Gastrocnemius medialis (tissue), 4 donors: Measurements from ENCODE around the gene TMPRSS13. TPM values are rescaled to one million over a fixed set of nuclear protein-coding genes. Genes with fewer than 3 reads are reported as not detected.

Experiments
- ATAC-seq, 2 donors: fragments of 150-250 bp; one replicate each; pipeline ENCODE4 v1.9.1; 2016
- DNase-seq, 2 donors: peaks; one replicate each; pipeline ENCODE4 v3.0.0-alpha.2; 2019
- H3K27ac ChIP-seq, 4 donors: fragments of 200-600 bp; sonication (generic); 1 replicate in 1 of 4; 2 replicates in 3 of 4; pipeline ENCODE4 v1.5.1; 2016 to 2018; ENCODE audit warnings: mild to moderate bottlenecking in 2 of 4, moderate library complexity in 1 of 4
- H3K27me3 ChIP-seq, 3 donors: fragments of 200-600 bp; sonication (generic) in 2 of 3; 1 replicate in 1 of 3; 2 replicates in 2 of 3; pipeline versions ENCODE4 v1.5.1 to v1.6.0; 2016 to 2019; ENCODE audit warnings: mild to moderate bottlenecking in 1 of 3, moderate library complexity in 1 of 3
- H3K36me3 ChIP-seq, 2 donors: fragments of 200-600 bp; sonication (generic) in 1 of 2; one replicate each; pipeline ENCODE4 v1.5.1; 2017 to 2018
- H3K4me1 ChIP-seq, 2 donors: fragments of 200-600 bp; sonication (generic) in 1 of 2; one replicate each; pipeline ENCODE4 v1.5.1; 2016 to 2017; ENCODE audit warnings: mild to moderate bottlenecking in 2 of 2
- H3K4me3 ChIP-seq, 4 donors: fragments of 200-600 bp; sonication (generic) in 3 of 4; 1 replicate in 1 of 4; 2 replicates in 3 of 4; pipeline ENCODE4 v1.5.1; 2016 to 2019; ENCODE audit warnings: mild to moderate bottlenecking in 2 of 4
- H3K9me3 ChIP-seq, 3 donors: fragments of 200-600 bp; sonication (generic) in 2 of 3; 1 replicate in 1 of 3; 2 replicates in 2 of 3; pipeline ENCODE4 v1.5.1; 2016 to 2019
- CTCF ChIP-seq, 5 experiments: fragments of 450-650 bp in 3 of 5; fragments of 200-600 bp in 2 of 5; sonication (generic) in 2 of 5; IDR thresholded peaks in 4 of 5; conservative IDR thresholded peaks in 1 of 5; 1 replicate in 4 of 5; 2 replicates in 1 of 5; pipeline ENCODE4 v1.5.1; 2016 to 2019; ENCODE audit warnings: antibody characterized with exemption in 5 of 5, mild to moderate bottlenecking in 3 of 5, moderate library complexity in 3 of 5
- POLR2A ChIP-seq, 2 donors: fragments of 450-650 bp; IDR thresholded peaks; one replicate each; pipeline ENCODE4 v1.6.1; 2017; ENCODE audit warnings: antibody characterized with exemption in 2 of 2, mild to moderate bottlenecking in 2 of 2, moderate library complexity in 2 of 2
- in situ Hi-C, 4 donors: fragments of 200-750 bp; cut with MboI; loops; one replicate each; pipeline versions ENCODE4 v1.15.0 to v1.8.0; 2017; ENCODE audit warnings: low sequenced_read_pairs in 4 of 4
- intact Hi-C: fragments of 100-400 bp; cut with DNase I; formaldehyde crosslinking; loops from one replicate; pipeline ENCODE4 v1.15.1; 2023; ENCODE audit warnings: low total_unique reads
- total RNA-seq, 4 donors: library from RNA; depleted of rRNA; stranded (reverse); fragments of >200 nt; gene quantifications; one replicate each; pipeline versions ENCODE4 v1.1.0 to v1.2.3, GENCODE V29; 2016

The TMPRSS13 gene
- total RNA-seq, 4 donors from 2014 or later = not detected

DNA sequence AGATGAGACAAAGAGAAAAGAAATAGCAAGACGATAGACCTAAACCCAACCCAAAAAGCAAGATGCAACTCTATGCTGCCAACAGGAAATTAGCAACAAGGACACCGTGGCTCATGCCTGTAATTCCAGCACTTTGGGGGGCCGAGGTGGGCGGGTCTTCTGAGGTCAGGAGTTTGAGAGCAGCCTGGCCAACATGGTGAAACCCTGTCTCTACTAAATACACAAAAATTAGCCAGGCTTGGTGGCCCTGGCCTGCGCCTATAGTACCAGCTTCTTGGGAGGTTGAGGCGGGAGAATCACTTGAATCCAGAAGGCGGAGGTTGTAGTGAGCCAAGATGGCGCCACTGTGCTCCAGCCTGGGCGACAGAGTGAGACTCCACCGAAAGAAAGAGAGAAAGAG is 32.7 kb upstream of the TMPRSS13 start:
- no peak for ATAC-seq
- Histone ChIP-seq H3K36me3 (no peaks in the 10 kb centered on the region), H3K4me3 (no peak overlapping the region), H3K4me1 (no peaks in the 10 kb centered on the region), H3K27ac (no peak overlapping the region), H3K27me3 (peaks cover 0 to 5% (median 1%) of the 10 kb centered on the region in 3 donors), H3K9me3 (no peaks in the 10 kb centered on the region)
- intact Hi-C loops = no loop called here
- DNase-seq = no peak
- TF ChIP-seq POLR2A (IDR thresholded peaks at IDR 0.05) (no peak), CTCF (IDR thresholded peaks at IDR 0.05 in 4 of 5, conservative IDR thresholded peaks at IDR 0.05 in 1 of 5) (no peak)
- in situ Hi-C loops = no loop called here

DNA sequence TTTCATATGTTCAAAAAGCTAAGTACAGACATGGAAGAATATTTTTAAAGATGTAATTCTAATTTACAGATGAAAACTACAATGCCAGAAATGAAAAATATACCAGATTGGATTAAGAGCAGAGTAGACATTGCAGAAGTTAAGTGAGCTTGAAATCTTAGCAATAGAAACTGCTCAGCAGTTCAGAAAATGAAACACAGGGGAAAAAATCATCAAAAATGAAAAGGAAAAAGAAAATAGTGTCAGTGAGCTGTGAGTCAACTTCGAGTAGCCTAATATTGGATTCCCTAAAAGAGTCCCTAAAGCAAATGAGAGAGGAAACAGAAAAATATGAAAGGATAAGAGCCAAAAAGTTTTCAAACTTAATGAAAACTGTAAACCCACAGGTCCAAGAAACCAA is 31.2 kb upstream of the TMPRSS13 start:
- Histone ChIP-seq H3K27ac (no peak overlapping the region), H3K4me3 (no peak overlapping the region), H3K27me3 (peaks cover 0 to 10% (median 0%) of the 10 kb centered on the region in 3 donors), H3K36me3 (no peaks in the 10 kb centered on the region), H3K4me1 (no peaks in the 10 kb centered on the region), H3K9me3 (no peaks in the 10 kb centered on the region)
- in situ Hi-C loops = no loop called here
- DNase-seq = no peak
- no peak for ATAC-seq
- intact Hi-C loops = no loop called here
- TF ChIP-seq POLR2A (IDR thresholded peaks at IDR 0.05) = no peak
- TF ChIP-seq CTCF (IDR thresholded peaks at IDR 0.05 in 4 of 5, conservative IDR thresholded peaks at IDR 0.05 in 1 of 5) = no peak

DNA sequence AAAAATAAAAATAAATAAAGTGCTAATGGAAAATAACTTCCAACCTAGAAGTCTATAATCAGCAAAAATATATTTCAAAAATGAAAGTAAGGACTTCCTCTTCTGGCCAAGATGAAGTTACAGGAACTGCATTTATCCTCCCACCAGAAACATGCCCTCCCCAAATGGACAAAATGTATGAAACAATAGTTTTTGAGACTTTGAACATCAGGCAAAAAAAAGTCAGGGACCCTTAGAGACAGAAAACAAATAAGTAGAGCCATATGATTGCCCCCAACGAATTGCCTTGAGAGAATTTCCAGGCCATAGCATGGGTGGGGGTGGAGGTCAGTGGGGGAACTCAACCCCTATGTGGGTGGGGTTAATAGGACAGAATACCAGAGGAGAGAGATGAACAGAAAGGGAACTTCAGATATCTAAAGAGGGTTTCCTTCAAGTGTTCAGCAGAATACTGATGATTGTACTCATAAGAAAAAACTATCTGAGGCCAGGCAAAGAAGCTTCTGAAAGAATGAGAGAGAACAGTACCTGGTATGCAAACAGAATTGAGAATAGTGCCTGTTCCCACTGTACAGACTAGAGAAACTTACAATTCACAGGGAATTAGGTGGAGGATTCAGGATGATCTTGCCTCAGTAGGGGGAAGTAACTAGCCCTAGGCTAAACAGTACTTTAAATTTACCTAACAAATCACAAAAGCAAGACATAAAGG is 30.4 kb upstream of the TMPRSS13 start:
- intact Hi-C loops = no loop called here
- no peak for ATAC-seq
- DNase-seq = no peak

DNA sequence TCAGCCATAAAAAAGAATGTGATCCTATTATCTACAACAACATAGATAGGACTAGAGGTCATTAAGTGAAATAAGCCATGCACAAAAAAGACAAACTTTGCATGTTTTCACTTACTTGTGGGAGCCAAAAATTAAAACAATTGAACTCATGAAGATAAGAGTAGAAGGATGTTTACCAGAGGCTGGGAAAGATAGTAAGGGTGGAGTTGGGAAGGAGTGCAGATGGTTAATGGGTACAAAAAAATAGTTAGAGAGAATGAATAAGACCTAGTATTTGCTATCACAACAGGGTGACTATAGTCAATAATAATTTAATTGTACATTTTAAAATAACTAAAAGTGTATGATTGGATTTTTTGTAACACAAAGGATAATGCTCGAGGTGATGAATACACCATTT is 29.7 kb upstream of the TMPRSS13 start:
- Histone ChIP-seq H3K9me3 (no peaks in the 10 kb centered on the region), H3K27me3 (peaks cover 0 to 10% (median 0%) of the 10 kb centered on the region in 3 donors), H3K4me1 (no peaks in the 10 kb centered on the region), H3K4me3 (no peak overlapping the region), H3K36me3 (no peaks in the 10 kb centered on the region), H3K27ac (no peak overlapping the region)
- intact Hi-C loops = no loop called here
- in situ Hi-C loops = no loop called here
- no peak for DNase-seq
- TF ChIP-seq CTCF (IDR thresholded peaks at IDR 0.05 in 4 of 5, conservative IDR thresholded peaks at IDR 0.05 in 1 of 5) (no peak), POLR2A (IDR thresholded peaks at IDR 0.05) (no peak)
- no peak for ATAC-seq

More for the DNA sequence above, 30.4 kb upstream of the TMPRSS13 start:
- in situ Hi-C loops = no loop called here
- H3K9me3 ChIP-seq = no peaks in the 10 kb centered on the region
- H3K27ac ChIP-seq = no peak overlapping the region
- TF ChIP-seq POLR2A (IDR thresholded peaks at IDR 0.05) = no peak
- no peak for TF ChIP-seq CTCF (IDR thresholded peaks at IDR 0.05 in 4 of 5, conservative IDR thresholded peaks at IDR 0.05 in 1 of 5)
- no peaks in the 10 kb centered on the region for H3K36me3 ChIP-seq
- no peaks in the 10 kb centered on the region for H3K4me1 ChIP-seq
- H3K27me3 ChIP-seq = peaks cover 0 to 10% (median 0%) of the 10 kb centered on the region in 3 donors
- no peak overlapping the region for H3K4me3 ChIP-seq
